ENCODE data around the gene ABHD17A. TPM values are rescaled to one million over a fixed set of nuclear protein-coding genes. Genes with fewer than 3 reads are reported as not detected.

Gene ABHD17A
- total RNA-seq, 2 experiments from 2014 or later: 112 to 113 TPM

DNA sequence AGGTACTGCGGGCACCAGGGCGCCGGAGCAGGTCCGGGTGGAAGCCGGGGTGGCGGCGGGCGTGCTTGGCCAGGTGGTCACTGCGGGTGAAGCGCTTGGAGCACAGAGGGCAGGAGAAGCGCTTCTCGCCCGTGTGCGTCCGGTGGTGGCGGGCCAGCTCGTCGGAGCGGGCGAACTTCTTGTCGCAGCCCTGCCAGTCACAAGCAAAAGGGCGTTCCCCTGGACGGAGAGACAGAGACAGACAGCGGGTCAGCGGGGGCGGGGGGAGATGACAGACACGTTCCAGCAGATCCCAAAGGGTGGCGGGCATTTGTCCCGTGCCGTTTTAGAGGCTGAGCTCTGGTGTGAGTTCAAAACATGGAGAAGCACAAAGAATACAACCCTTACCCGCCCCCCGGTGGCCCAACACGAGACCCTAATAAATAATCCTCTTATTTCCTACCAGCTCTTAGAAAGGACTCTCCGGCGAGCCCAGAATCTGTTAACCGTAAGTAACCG lies 30.7 kb downstream of the ABHD17A start:
- ChIA-PET CTCF (interaction anchor here (0.8 to 4.0 kb wide), 3 partner anchors 17 to 54 kb away, joined by 3 to 19 read pairs (median 3); no protein-coding TSS in a partner anchor), POLR2A (interaction anchor here (1.3 kb wide), 1 partner anchor 20 kb away, joined by 5 read pairs; no protein-coding TSS in a partner anchor)
- peaks cover 58% of the 10 kb centered on the region for H3K4me1 Mint-ChIP-seq (ENCODE audit: low read depth)
- H3K36me3 Mint-ChIP-seq (ENCODE audit: low read depth): peaks cover 5% of the 10 kb centered on the region
- H3K4me3 Mint-ChIP-seq: peak overlapping the region; percentile 85
- TF ChIP-seq, protein P1, sequence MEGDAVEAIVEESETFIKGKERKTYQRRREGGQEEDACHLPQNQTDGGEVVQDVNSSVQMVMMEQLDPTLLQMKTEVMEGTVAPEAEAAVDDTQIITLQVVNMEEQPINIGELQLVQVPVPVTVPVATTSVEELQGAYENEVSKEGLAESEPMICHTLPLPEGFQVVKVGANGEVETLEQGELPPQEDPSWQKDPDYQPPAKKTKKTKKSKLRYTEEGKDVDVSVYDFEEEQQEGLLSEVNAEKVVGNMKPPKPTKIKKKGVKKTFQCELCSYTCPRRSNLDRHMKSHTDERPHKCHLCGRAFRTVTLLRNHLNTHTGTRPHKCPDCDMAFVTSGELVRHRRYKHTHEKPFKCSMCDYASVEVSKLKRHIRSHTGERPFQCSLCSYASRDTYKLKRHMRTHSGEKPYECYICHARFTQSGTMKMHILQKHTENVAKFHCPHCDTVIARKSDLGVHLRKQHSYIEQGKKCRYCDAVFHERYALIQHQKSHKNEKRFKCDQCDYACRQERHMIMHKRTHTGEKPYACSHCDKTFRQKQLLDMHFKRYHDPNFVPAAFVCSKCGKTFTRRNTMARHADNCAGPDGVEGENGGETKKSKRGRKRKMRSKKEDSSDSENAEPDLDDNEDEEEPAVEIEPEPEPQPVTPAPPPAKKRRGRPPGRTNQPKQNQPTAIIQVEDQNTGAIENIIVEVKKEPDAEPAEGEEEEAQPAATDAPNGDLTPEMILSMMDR (IDR thresholded peaks at IDR 0.05): no peak
- H3K27me3 Mint-ChIP-seq: no peaks in the 10 kb centered on the region
- peak overlapping the region; percentile 82 for H3K27ac Mint-ChIP-seq
- H3K9me3 Mint-ChIP-seq: no peaks in the 10 kb centered on the region
- intact Hi-C loops (cut with micrococcal nuclease): no loop called here
- no peak for ATAC-seq
- DNase-seq: peak; percentile 33

DNA sequence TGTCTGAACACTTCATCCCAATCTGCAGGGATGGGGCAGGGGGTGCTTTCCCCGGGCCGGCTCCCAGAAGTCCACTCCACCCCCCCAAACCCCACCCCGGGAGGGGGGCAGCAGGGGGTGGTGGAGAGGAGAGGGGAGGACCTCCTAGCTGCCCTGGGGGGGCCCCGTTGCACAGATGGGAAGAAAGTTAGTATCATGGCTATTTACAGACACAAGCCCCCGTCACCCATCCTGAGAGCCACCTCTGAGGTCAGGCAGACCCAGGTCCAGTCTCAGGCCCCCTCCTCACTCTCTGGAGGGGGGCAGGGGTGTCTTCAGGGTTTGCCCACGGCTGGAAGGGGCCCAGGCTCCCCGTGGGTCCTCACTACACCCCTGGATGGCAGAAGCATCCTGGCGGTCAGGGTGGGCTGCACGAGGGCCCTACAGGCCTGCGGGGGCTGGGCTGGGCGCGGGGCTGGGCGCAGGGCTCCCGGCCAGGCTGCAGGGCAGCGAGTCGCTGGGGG lies 31.2 kb downstream of the ABHD17A start:
- ATAC-seq: no peak
- Mint-ChIP-seq H3K27ac (no peak overlapping the region), H3K36me3 (ENCODE audit: low read depth) (peaks cover 5% of the 10 kb centered on the region), H3K9me3 (no peaks in the 10 kb centered on the region), H3K4me1 (ENCODE audit: low read depth) (peaks cover 57% of the 10 kb centered on the region), H3K4me3 (no peak overlapping the region), H3K27me3 (no peaks in the 10 kb centered on the region)
- TF ChIP-seq, protein P1 (IDR thresholded peaks at IDR 0.05): no peak
- intact Hi-C loops (cut with micrococcal nuclease): no loop called here
- ChIA-PET CTCF (interaction anchor here (1.0 to 4.0 kb wide), 2 partner anchors 16 to 29 kb away, joined by 3 to 19 read pairs; no protein-coding TSS in a partner anchor), POLR2A (no interaction called here)
- no peak for DNase-seq

DNA sequence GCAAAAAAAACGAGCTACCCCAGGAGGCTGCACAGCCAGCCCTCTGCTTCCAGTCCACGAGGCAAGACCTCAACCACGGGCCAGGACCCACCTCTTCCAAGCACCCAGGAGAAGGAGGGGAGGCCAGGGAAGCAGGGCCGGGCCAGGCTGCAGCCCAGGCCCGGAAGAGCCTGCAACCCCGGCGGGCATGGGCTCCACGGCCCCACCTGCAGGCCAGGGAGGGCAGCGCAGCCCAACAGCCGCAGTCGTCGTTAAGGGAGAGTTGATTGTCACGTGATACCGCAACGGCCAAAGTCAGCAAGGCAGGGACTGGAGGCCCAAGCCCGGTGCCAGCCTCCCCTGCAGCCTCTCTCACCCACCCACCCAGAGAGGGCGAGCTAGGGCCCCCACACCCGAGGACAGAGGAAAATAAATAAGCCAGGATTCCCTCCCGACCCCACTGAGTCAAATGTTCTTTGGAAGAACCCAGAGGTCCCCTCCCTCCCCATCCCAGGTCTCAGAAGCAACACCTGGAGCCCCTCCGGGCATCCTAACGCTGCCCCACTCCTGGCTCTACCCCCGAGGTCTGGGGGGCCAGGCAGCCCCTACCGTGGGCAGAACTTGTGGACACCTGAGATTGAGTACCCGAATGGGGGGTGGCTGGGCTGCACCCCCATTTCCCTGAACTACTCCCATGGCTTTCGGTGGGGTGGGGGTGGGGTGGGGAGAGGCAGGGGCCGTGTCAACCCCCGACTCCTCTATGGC lies 31.8 kb downstream of the ABHD17A start:
- Mint-ChIP-seq H3K4me1 (ENCODE audit: low read depth) (peaks cover 55% of the 10 kb centered on the region), H3K27ac (peak overlapping the region; percentile 88), H3K9me3 (no peaks in the 10 kb centered on the region), H3K36me3 (ENCODE audit: low read depth) (peaks cover 5% of the 10 kb centered on the region), H3K27me3 (no peaks in the 10 kb centered on the region), H3K4me3 (peak overlapping the region; percentile 47)
- intact Hi-C loops (cut with micrococcal nuclease): no loop called here
- ChIA-PET POLR2A (no interaction called here), CTCF (interaction anchor here (1.0 to 4.0 kb wide), 3 partner anchors 16 to 29 kb away, joined by 3 to 19 read pairs (median 5); no protein-coding TSS in a partner anchor)
- peak; percentile 92 for DNase-seq
- ATAC-seq: peak; percentile 48
- TF ChIP-seq, protein P1 (IDR thresholded peaks at IDR 0.05): peak; percentile 83

DNA sequence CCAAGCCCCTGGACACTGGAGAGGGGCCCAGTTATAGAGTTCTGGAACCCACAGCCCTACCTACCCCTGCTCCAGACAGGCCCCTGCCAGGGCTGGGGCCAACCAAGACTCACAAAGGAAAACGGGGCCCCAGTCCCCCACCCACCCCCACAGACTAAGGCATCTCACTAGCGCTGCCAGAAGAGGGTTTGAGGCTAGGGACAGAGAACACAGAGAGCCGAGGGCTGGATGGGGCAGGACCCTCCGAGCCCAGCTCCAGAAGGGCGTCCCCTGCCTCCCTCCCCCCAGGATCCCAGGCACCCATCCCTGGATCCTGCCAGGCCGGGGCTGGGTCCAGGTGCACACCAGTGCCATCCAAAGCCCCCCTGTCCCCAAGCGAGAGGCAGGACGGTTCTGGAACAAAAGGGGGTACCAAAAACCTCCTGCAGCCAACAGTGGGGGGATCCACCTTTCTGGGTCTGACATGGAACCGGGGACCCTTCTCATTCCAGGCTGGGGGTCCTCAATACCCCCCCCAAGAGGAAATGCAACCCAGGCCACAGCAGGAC lies 32.6 kb downstream of the ABHD17A start:
- peaks cover 5% of the 10 kb centered on the region for H3K36me3 Mint-ChIP-seq (ENCODE audit: low read depth)
- intact Hi-C loops (cut with micrococcal nuclease): no loop called here
- peak overlapping the region; percentile 88 for H3K27ac Mint-ChIP-seq
- ATAC-seq (no peak), DNase-seq (peak; percentile 33)
- ChIA-PET CTCF (interaction anchor here (1.5 to 4.0 kb wide), 2 partner anchors 15 to 23 kb away, joined by 5 to 19 read pairs; no protein-coding TSS in a partner anchor), POLR2A (interaction anchor here (0.7 kb wide), 1 partner anchor 24 kb away, joined by 3 read pairs; no protein-coding TSS in a partner anchor)
- H3K4me3 Mint-ChIP-seq: peak overlapping the region; percentile 37
- no peaks in the 10 kb centered on the region for H3K9me3 Mint-ChIP-seq
- H3K27me3 Mint-ChIP-seq: no peaks in the 10 kb centered on the region
- TF ChIP-seq, protein P1 (IDR thresholded peaks at IDR 0.05): no peak
- H3K4me1 Mint-ChIP-seq (ENCODE audit: low read depth): peaks cover 47% of the 10 kb centered on the region

Data from activated CD8-positive, alpha-beta T cell treated with anti-CD3 and anti-CD28 coated beads for 36 hours (primary cell).